ENCODE measurements around the gene GPHN. TPM values are rescaled to one million over a fixed set of nuclear protein-coding genes. Genes with fewer than 3 reads are reported as not detected.

Gene GPHN
- total RNA-seq, 2 experiments from 2014 or later, result 26.3 to 26.6 TPM

DNA sequence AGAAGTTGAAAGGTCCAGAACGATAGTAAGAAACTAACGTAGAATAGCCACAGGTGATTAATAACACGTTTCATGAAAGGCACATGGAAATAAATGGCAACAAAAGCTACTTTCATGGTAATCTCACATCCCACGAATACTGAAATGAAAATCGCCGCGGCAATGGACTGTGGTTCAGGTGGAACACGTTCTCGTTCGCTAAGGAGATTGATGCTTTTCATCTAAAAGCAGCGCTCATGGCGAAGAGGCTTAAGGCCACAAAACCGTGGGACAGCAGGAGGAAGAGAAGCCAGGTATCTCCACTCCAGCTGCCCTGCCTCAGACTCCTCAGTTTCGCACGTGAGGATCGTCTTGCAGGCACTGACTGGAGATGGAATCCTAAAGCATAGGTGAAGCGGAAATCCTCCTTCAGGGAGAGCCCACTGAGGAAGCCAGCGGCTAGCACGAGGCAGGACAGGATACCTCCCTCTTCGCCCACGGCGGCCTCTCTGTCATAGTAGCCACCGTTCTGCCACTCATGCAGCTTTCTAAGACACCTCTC is 696 bp upstream of the GPHN start:
- peak overlapping the region; percentile 92 for H3K4me3 Mint-ChIP-seq
- peak; percentile 17 for ATAC-seq
- peaks cover 11% of the 10 kb centered on the region for H3K27me3 Mint-ChIP-seq
- no peaks in the 10 kb centered on the region for H3K9me3 Mint-ChIP-seq
- no peaks in the 10 kb centered on the region for H3K36me3 Mint-ChIP-seq (ENCODE audit: low read depth)
- no peak for TF ChIP-seq CTCF (IDR thresholded peaks at IDR 0.05)
- no peak for DNase-seq
- H3K4me1 Mint-ChIP-seq (ENCODE audit: low read depth), result peaks cover 27% of the 10 kb centered on the region
- H3K27ac Mint-ChIP-seq, result peak overlapping the region; percentile 93
- intact Hi-C loops (cut with micrococcal nuclease), result no loop called here
- ChIA-PET CTCF (interaction anchor here (1.2 to 2.0 kb wide), 2 partner anchors 10 to 117 kb away, joined by 5 read pairs; no protein-coding TSS in a partner anchor), POLR2A (interaction anchor here (0.6 to 2.4 kb wide), 5 partner anchors 9 to 853 kb away, joined by 3 to 20 read pairs (median 3); partner anchors contain the start of genes ATP6V1D and EIF2S1)

DNA sequence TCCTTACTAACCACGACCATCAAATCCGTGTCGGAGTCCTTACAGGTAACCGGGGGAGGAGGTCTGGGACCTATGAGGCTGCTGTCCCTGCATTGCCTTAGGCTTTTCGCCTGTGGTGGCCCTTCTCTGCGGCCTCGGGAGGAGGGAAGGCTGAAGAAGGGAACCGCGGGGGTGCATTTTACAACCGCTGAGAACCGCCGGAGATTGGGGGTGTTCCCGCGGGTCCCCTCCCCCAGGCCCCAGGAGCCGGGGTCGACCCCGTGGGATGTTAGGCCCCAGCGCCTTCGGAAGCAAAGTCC is 549 bp downstream of the GPHN start:
- intact Hi-C loops (cut with micrococcal nuclease), result no loop called here
- Mint-ChIP-seq H3K9me3 (no peaks in the 10 kb centered on the region), H3K4me3 (peak overlapping the region; percentile 92), H3K4me1 (ENCODE audit: low read depth) (peaks cover 34% of the 10 kb centered on the region), H3K27ac (peak overlapping the region; percentile 93), H3K36me3 (ENCODE audit: low read depth) (no peaks in the 10 kb centered on the region), H3K27me3 (peaks cover 11% of the 10 kb centered on the region)
- DNase-seq, result no peak
- POLR2A ChIA-PET, result interaction anchor here (0.6 to 2.4 kb wide), 3 partner anchors 11 to 1187 kb away, joined by 3 to 20 read pairs (median 4); no protein-coding TSS in a partner anchor
- CTCF ChIA-PET, result interaction anchor here (1.2 to 2.0 kb wide), 2 partner anchors 12 to 116 kb away, joined by 5 read pairs; no protein-coding TSS in a partner anchor
- ATAC-seq, result no peak
- no peak for TF ChIP-seq CTCF (IDR thresholded peaks at IDR 0.05)

- Mint-ChIP-seq H3K36me3 (ENCODE audit: low read depth) (no peaks in the 10 kb centered on the region), H3K27ac (peak overlapping the region; percentile 67), H3K4me1 (ENCODE audit: low read depth) (peaks cover 35% of the 10 kb centered on the region), H3K4me3 (peak overlapping the region; percentile 92), H3K27me3 (peaks cover 11% of the 10 kb centered on the region), H3K9me3 (no peaks in the 10 kb centered on the region)
- intact Hi-C loops (cut with micrococcal nuclease), result no loop called here
- TF ChIP-seq CTCF (IDR thresholded peaks at IDR 0.05), result no peak
- CTCF ChIA-PET, result no interaction called here
- POLR2A ChIA-PET, result interaction anchor here (0.6 to 0.9 kb wide), 2 partner anchors 656 to 1186 kb away, joined by 3 to 4 read pairs; no protein-coding TSS in a partner anchor
- ATAC-seq (peak; percentile 27), DNase-seq (peak; percentile 65)
Measured at GRCh38 chr14:66508846-66509621, 1.1 kb downstream of the GPHN start.

GRCh38 chr14:66509874-66510273 is 1.9 kb downstream of the GPHN start:
- no peak for DNase-seq
- H3K4me3 Mint-ChIP-seq, result peak overlapping the region; percentile 92
- CTCF ChIA-PET, result no interaction called here
- H3K4me1 Mint-ChIP-seq (ENCODE audit: low read depth), result peaks cover 35% of the 10 kb centered on the region
- POLR2A ChIA-PET, result interaction anchor here (0.9 kb wide), 1 partner anchor 655 kb away, joined by 3 read pairs; no protein-coding TSS in a partner anchor
- intact Hi-C loops (cut with micrococcal nuclease), result no loop called here
- no peaks in the 10 kb centered on the region for H3K9me3 Mint-ChIP-seq
- H3K27me3 Mint-ChIP-seq, result peaks cover 11% of the 10 kb centered on the region
- H3K36me3 Mint-ChIP-seq (ENCODE audit: low read depth), result no peaks in the 10 kb centered on the region
- ATAC-seq, result no peak
- H3K27ac Mint-ChIP-seq, result no peak overlapping the region
- TF ChIP-seq CTCF (IDR thresholded peaks at IDR 0.05), result no peak

DNA sequence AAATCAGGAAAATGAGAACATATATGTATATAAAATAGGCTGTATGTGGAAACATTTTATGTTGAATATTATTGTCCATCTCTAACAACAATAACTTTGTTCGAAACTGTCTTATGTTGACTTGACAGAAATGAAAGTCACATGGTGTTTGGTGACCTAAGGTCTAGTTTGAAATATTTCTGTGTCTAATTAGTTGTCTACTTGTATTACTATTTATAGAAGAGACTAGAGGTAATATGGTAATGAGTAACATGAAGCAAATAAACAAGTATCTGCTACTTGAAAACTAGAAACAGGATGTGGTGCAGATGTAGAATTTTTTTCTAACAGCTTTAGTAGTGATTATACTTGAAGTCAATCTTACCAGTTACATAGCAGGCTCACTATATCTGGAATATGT is 3.9 kb downstream of the GPHN start:
- Mint-ChIP-seq H3K9me3 (no peaks in the 10 kb centered on the region), H3K4me1 (ENCODE audit: low read depth) (peaks cover 31% of the 10 kb centered on the region), H3K4me3 (no peak overlapping the region), H3K27ac (no peak overlapping the region), H3K27me3 (peaks cover 11% of the 10 kb centered on the region), H3K36me3 (ENCODE audit: low read depth) (no peaks in the 10 kb centered on the region)
- no peak for DNase-seq
- TF ChIP-seq CTCF (IDR thresholded peaks at IDR 0.05), result no peak
- ChIA-PET POLR2A (no interaction called here), CTCF (no interaction called here)
- intact Hi-C loops (cut with micrococcal nuclease), result no loop called here
- ATAC-seq, result no peak

Data from activated CD8-positive, alpha-beta T cell treated with anti-CD3 and anti-CD28 coated beads for 36 hours (primary cell).